Measurements from ENCODE around the gene NPW.

NPW gene

GRCh38 chr16:1984347-1985225 is 35.0 kb upstream of the NPW start:
- no peak for DNase-seq (ENCODE audit: low spot score)

- DNase-seq (ENCODE audit: low spot score), result no peak
These were observed 34.0 kb upstream of the NPW start for GRCh38 chr16:1985466-1986150.

- no peak for DNase-seq (ENCODE audit: low spot score)
These were observed 32.4 kb upstream of the NPW start for GRCh38 chr16:1987198-1987597.

- no peak for DNase-seq (ENCODE audit: low spot score)
These were observed 30.1 kb upstream of the NPW start, which contains the start of gene SYNGR3 for GRCh38 chr16:1989209-1990100. SYNGR3 (plus strand) TSS chr16:1989970; CDS start chr16:1990103, 133 bp downstream.

GRCh38 chr16:1990101-1990350 is 29.6 kb upstream of the NPW start:
- no peak for DNase-seq (ENCODE audit: low spot score)

GRCh38 chr16:1990351-1991134 is 29.0 kb upstream of the NPW start:
- no peak for DNase-seq (ENCODE audit: low spot score)

- peak; percentile 44 for DNase-seq (ENCODE audit: low spot score)
These were observed 28.4 kb upstream of the NPW start for GRCh38 chr16:1991135-1991551.

- DNase-seq (ENCODE audit: low spot score), result no peak
These were observed 28.0 kb upstream of the NPW start for GRCh38 chr16:1991588-1991947.

GRCh38 chr16:1991948-1992703 is 27.5 kb upstream of the NPW start:
- DNase-seq (ENCODE audit: low spot score), result peak; percentile 98

GRCh38 chr16:1992704-1993317 is 26.8 kb upstream of the NPW start:
- no peak for DNase-seq (ENCODE audit: low spot score)

GRCh38 chr16:1993731-1994131 is 25.9 kb upstream of the NPW start:
- DNase-seq (ENCODE audit: low spot score), result no peak

- DNase-seq (ENCODE audit: low spot score), result no peak
These were observed 21.9 kb upstream of the NPW start for GRCh38 chr16:1997494-1998359.

- no peak for DNase-seq (ENCODE audit: low spot score)
These were observed 21.2 kb upstream of the NPW start for GRCh38 chr16:1998360-1998835.

- no peak for DNase-seq (ENCODE audit: low spot score)
These were observed 20.5 kb upstream of the NPW start for GRCh38 chr16:1998852-1999801.

GRCh38 chr16:1999866-2000514 is 19.6 kb upstream of the NPW start:
- no peak for DNase-seq (ENCODE audit: low spot score)

- DNase-seq (ENCODE audit: low spot score), result no peak
These were observed 18.6 kb upstream of the NPW start for GRCh38 chr16:2001035-2001434.

- no peak for DNase-seq (ENCODE audit: low spot score)
These were observed 17.9 kb upstream of the NPW start for GRCh38 chr16:2001456-2002355.

Measured in CD4-positive, alpha-beta T cell treated with Interleukin-6 at 100 ng/mL for 8 hours (primary cell).